ENCODE measurements around the gene NEDD4L. TPM values are rescaled to one million over a fixed set of nuclear protein-coding genes. Genes with fewer than 3 reads are reported as not detected.

The NEDD4L gene
- total RNA-seq, 1 donor from 2014 or later, result 95.9 TPM

DNA sequence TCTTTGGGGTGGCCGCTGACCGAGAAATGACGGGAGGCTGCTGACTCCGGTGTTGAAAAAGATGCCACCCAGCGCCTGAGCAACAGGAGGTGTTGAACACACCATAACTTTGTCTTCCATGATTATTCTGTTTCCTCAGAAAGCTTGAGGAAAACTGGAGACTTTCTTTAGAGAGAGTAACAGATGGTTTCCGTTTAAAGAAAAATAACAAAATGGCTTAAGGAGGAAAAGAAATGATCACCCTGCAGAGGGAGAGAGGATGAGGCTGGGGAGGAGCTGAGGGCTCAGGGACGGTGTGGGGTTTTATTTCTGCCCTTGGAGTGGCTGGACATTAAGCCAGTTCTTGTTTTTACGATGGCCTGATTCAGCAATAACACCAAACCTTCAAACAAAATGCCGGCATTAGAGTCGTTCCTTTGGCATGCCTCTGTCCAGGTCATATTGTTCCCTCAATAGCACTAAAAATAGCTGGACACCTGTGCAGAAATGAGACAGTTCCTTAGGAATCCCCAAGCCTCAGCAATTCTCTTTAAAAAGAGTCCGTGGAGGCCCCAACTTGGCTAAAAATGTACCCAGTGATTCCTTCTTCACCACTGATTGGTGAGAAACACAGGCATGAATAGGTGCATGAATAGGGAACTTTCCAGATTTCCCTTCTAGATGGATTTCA lies 402.5 kb downstream of the NEDD4L start:
- no peak overlapping the region for H3K4me3 ChIP-seq (ENCODE audit: low read depth, low read length)
- no peak for TF ChIP-seq CTCF (conservative IDR thresholded peaks at IDR 0.05; ENCODE audit: low read depth, low read length)
- DNase-seq (ENCODE audit: low read depth), result no peak

DNA sequence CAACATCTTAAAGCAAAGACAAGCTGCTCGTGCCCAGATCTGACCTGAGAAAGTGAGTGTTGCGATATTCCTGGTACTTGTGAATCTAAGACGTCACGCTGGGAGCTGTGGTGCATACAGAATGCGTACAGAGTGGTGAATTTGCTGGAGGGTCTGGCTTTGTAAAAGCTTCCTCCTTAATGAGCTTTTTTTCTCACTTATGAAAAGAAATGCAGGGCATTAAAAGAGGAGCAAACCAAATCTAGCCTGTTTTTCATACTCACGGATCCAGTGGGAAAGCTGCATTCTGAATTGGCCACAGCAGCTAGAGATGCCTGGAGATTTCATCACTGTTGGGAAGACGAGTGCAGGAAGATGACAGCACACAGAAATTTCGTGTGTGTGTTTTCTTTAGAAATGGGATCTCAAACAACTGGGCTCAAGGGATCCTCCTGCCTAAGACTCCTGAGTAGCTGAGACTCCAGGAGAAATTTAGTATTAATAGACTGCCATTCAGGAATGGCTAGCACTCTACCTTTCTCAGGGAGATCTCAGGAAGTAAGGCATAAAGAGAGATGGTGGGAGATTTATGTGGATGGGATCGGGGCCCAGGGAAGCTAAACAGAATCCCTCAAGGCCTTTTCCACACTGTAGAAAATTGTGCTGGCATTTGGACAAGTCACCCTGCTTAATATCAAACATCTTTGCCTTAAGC lies 403.5 kb downstream of the NEDD4L start:
- no peak overlapping the region for H3K4me3 ChIP-seq (ENCODE audit: low read depth, low read length)
- DNase-seq (ENCODE audit: low read depth), result no peak
- no peak for TF ChIP-seq CTCF (conservative IDR thresholded peaks at IDR 0.05; ENCODE audit: low read depth, low read length)

DNA sequence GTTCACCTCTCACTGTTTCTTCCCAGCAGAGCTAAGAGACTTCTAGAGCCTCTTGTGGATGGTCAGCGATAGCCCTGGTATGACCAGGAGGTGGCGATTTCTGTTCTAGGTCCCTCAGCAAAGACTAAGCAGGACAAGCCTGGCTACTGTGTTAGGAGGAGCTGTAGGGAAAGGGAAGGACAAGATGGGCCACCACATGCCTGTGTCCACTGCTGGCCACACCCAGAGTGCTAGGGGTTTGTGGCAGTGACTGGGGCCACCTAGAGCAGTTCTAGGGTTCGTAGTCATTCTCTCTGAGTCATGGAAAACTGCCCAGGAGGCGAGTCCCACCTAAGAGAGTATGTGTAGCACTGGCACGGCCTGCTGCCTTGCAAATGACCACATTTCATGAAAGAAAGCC lies 405.4 kb downstream of the NEDD4L start:
- no peak overlapping the region for H3K4me3 ChIP-seq (ENCODE audit: low read depth, low read length)
- DNase-seq (ENCODE audit: low read depth), result no peak

More for the DNA sequence above, 405.4 kb downstream of the NEDD4L start:
- no peak for TF ChIP-seq CTCF (conservative IDR thresholded peaks at IDR 0.05; ENCODE audit: low read depth, low read length)

Other genes starting within 250 kb of the NEDD4L start
- 14.4 and 26.6 TPM in 2 replicates for gene ATP8B1, start 240.9 kb upstream of the NEDD4L start, total RNA-seq

Data from epithelial cell of proximal tubule (primary cell).